ENCODE data around the gene SLC28A3.

Gene SLC28A3

DNA sequence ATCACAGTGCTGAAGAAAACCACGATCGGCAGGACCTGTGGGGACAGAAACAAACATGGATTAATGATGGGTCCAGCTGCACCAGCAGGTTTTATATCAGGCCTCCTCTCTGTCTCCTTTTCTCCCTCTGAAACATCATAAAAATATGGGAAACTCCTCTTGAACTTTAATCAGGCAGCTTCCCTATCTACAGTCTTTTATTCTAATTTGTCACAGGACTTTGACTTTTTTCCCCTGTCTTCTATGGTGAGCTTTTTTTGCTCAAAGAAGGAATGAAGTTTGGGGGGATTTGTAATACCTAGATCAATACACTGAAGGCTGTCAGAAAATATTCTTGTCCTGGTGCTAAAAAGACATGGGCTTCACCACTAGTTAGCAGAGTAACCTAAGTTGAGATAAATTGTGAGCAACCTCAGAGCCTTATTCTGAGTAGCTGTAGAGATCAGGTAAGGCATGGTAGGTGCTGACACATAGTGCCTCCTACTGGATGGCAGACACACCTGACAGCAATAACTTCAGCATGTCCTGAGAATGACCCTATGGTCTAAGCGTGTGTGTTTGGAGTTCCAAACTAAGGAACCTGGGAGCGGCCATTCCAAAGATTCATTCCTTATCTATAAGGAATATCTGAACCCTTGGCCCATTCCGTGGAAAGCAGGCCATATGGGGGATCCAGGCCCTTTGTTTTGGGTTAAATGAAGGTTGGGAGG lies 46.2 kb downstream of the SLC28A3 start:
- no peak for DNase-seq

DNA sequence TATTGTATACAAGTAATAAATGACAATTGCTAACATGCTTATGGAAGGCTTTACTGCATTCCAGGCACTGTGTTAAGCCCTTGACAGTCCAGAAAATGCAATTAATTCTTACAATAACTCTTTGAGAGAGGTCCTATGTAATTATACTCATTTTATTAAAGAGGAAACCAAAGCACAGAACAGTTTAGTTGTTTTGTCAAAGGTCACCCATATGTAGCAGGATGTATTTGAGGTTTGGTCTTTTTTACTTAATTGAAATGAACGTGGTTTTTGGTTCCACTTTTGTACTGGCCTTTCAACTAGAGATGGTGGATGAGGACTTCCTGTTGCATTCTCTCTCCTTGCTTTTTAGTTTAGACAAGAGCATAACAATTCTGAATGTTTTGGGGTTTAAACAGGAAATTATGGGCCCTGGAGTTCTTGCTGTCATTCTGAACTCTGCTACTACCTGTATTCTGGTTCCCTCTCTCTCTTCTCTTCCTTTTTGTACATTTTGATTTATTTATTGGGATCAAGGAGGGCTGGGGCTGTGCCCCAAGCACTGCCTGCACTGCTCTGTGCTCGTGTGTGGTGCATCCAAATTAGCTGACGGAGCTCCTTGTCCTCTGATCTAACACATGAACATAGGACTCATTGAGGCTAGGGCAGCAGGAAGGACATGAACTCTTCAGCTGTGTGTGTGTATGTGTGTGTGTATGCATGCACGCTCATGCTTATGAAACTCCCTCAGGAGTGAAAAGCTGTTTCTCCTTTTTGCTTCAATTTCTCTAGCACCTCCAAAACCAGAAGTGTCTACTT lies 47.4 kb downstream of the SLC28A3 start:
- no peak for DNase-seq

DNA sequence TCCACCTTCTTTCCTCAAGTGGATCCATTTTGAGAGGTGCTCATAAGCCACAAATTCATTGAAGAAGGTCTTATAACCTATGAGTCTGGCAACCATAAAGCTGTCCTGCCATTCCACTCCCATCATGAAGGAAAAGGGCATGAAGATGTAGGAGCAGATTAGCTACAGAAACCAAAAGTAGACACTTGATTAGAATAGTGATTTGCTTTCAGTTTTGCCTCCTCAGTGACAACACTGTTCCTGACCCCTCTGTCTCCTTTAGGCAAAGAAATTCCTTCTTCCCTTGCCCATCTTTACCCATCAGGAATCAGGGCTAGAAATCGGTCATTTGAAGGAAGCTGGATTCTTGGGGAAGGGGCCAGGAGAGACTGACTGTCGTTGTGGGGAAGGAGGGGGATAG lies 55.2 kb downstream of the SLC28A3 start:
- no peak for DNase-seq

DNA sequence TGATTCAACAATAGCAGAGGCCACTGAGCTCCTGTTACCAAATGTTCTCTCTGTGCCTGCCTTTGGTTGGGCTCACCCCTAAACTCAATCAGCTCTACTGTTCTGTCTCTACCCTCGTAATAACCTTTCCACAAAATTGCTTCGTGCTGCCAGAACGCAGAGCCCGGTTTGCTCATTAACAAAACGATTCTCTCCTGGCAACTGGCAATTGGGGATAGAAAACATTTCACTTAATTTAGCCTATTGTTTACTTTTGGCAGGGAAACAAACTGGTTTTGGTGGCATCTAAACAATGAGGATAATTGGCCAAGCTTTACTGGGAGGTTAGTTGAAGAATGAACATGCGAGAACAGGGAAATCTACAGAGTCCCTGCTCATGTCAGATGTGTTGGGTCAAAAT lies 56.6 kb downstream of the SLC28A3 start:
- DNase-seq = no peak

DNA sequence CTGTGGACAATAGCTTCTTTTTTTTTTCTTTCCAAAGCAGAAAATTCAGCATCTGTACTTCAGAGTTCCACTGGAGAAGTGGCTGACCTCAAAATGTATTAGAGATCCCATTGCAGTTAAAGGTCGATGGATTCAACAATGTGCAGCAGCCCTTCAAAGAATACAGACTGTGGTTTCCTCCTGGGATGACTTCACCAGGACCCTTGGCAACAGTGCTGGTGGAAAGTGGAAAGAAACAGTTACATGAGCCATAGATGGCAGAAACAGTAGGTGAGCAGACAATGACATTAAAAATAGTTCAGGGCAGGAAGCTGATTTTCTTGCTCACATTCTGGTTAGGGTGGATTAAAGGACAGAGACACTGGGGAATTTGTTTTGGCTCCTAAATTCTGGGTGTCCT lies 62.4 kb downstream of the SLC28A3 start:
- DNase-seq = no peak

DNA sequence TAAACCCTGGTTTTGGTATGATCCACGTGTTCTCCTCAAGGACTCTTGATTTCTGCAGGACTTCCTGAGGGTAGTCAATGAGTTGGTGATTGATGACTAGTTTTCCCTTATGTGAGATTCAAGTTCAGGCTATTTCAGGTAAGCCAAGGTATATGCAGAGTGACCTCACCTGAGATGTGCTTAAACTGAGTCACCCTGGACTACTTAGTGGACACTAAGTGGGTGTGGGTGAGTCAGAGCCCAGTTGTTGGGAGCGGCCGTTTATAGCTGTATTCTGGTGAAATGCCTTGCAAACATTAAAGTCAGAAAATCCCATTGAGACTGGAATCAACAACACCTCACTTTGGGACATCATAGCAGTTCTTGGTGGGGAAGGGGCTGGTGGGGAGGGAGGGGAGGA lies 62.9 kb downstream of the SLC28A3 start:
- DNase-seq = no peak

DNA sequence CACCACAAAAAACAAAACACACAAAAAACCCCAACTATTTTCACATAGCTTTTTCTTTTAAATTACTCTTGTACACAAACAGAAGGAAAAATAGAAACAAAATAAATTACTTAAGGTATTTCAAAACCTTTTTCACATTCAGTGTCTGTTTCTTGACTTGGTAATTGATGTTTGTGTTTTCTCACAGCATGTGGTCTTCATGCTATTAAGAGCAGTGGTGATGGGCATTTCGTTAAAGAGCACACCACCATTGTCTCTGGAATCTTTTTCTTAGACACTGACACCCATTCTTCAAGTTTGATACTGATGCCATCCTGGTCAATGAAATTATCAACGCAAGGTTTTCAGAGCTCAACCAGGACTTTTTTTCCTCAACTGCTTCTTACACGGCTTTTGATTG lies 63.8 kb downstream of the SLC28A3 start:
- no peak for DNase-seq

DNA sequence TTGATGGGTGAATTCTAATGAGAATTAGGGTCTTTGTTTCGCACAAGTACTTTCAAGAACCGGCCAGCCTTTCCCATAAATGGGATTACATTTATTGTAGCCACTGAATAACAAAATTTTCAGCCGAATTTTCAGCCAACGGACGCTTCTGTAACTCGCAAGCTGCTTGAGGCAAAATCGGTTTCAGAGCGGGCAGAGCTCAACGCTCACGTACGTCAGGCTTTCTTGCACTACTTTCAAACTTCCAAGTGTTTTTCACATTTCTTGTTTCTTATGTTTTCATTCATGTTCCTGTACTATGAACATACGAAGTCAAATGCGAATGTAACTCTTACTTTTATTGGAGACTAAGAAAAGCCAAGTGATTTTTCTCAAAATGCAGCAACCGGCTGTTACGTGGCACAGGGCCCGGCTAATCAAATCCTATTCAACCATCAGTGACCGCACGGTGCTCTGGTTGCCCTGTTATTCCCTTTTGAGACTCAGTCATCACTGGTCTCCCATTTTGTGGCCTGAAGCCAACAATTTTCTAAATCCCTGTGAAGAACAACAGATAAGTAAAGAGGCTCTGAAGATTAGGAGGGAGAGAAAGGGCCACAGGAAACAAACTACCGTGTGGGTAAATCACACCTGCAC lies 68.5 kb downstream of the SLC28A3 start:
- no peak for DNase-seq

DNA sequence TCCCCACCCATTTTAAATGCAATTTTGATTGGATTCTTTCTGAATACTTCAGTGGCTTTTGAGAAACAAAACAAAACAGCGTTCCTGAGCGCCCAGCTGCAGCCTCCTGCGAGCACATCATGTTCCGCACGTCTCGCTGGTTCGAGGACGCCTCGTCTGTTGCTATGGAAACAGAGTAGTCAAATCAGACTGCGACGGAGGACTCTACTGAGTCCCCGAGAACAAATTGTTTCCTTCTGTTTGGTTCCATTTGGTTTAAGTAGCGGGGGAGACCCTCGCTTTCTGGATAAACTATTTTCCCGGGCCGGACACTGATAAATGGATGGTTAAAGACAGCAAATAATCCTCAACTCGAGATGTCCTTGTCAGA lies 69.0 kb downstream of the SLC28A3 start:
- DNase-seq = no peak

DNA sequence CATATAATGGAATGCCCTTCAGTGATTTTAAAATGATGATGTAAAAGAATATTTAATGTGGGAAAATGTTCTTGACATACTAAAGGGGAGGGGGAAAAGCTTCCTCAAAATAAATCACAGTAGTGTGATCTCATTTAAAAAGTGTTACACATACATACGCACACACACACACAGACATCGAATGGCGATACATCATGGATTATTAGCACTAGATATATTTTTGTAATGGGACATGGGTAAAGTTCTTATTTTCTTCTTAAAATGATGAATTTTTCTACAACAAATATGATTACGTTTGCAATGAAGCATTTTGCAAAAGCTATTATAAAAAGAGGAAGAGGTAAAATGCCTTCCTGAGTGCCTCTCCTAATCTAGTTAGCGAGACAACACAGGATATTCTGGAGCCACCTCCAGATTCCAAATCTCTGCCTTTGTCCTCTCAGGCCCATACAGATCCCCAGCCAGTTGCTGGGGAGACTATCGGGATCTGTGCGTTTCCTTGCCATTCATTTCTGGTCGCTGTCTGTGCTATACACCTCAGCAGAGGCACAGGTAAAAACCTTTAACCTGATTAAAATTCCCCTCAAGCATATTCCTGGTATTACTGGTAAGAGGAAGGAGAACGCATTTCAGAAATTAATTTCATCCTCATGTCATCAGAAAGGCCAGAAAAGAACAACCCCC lies 69.6 kb downstream of the SLC28A3 start:
- DNase-seq = no peak

DNA sequence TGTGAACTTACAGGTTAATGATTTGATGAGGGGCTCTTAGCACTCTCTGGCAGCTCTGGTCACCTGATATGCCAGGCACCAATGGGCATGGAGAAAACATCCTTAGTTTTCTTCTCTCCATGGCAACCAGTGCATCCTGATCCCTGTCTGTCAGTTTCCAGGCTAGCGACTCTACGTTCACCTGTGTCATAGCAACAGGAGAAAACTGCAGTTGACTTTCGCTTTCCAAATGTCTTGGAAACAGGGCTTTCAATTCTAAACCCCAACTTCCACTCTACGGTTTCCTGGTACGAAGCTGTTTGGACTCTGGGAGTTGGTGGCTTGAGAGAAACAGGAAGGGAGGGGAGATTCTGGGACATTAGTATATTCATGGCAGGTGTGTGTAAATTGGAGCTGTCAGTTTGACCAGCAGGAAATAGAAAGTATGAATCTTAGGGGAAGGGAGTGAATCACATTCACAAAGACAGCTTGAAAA lies 74.4 kb downstream of the SLC28A3 start:
- no peak for DNase-seq

DNA sequence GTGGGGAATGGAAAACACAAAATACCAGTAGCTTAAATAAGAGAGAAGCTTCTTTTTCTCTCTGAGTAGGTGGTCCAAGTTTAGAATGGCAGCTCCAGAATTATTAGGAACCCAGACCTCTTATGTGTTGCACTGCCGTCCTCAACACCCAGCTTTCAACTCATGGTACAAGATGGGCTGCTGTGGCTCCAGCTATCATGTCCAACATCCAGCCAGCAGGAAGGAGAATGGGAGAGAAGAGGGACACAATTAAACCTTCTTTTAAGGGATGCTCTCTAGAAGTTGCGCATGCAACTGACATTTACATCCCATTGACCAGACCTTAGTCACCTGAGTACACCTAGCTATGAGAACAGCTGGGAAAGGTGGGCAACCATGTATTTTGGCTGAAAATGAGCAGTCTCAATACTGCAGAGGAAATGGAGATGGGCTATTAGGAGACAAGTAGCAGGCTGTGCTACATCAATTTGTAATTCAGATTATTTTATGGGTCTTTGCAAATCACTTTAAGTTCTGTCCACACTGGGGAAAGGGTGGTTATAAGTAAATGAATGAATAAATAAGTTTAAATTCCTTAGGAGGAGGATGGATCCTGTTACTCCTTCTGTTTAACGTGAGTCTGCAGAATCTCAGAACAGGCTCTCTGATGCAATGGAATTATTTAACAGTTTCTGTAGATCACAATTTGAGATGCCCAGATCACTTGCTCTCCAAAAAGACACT lies 76.1 kb downstream of the SLC28A3 start:
- DNase-seq = no peak

DNA sequence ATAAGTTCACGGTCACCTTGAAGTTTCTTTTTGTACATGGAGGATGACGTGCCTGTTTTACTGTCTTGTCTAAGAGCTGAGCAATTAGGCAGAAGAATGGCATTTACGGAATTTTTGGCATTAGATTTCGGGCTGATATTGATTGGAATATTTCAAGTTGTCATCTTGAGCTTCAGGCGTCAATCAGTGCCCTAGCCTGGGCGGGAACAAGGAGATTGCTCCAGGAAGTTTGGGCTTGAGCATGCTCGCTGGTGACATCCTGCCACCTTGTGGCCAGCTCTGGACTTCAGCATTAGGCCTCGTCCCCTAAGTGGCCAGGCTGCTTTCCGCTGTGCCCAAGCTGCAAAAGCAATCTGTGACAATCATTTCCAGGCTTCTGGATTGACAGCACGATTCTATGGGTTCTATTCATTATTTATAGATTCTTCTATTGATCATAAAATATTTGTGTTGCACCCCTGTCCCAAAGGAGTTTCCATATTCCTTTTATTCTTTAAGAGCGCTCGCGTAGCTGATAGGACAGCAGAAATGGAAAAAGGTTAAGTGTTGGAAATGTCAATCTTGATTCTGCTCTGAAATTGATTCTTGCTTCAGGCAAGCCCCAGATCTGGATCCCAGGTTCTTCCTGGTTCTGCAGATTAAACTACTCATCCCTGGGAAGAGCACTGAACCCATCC lies 79.3 kb downstream of the SLC28A3 start:
- DNase-seq = peak; percentile 51

DNA sequence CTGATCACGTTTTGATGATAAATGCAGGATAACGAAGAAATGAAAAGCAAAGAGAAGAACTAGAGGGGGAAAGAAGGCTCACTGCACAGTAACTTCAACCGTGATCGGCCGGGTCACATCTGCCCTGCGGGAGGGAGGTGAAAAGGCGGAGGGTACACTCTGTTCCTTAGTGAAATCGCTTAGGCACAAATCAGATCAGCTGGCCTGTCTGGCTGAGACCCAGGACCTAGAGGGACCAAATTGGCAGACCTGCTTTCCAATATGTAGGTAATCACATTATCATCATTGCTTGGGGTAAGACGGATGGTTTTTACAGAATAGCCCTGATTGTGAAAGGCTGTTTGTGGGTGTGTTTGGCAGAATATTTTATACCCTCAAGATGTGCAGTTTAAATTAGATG lies 82.2 kb downstream of the SLC28A3 start:
- DNase-seq = no peak

DNA sequence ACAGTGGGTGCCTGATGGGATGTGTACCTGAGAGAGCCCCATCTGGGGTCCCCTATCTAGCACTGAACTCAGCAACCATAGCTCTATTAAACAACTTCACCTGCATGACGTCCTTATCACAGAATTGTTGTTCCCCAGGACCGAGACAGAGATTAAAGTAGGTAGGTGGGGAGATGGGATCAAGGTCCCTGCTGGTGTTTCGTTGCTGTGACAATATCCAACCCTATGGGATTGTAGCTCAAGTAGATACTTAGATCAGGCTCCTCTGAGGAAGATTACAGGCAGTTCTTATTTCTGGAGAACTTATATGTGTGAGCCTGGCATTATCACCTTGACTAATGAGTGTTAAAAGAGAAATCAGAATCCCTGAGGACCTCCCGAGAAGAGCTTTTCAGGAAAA lies 84.9 kb downstream of the SLC28A3 start:
- DNase-seq = no peak

DNA sequence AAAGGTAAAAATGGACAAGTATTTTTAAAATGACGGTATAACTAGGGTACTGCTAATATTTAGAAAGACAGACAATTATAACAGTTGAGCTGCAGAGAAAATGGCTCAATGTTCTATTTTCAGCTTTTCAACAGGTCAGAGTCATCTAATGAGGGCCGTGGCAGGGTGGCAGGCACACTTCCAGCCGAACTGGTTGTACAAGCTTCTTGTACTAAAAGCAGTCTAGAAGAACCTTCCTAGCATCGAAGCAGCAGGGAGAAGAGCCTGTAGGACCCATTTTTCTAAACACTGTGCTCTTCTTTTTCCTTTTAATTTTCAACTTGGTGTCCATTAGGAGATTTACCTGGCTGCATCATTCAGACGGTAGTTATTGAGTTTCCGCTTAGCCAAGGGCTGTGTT lies 85.6 kb downstream of the SLC28A3 start:
- no peak for DNase-seq

DNA sequence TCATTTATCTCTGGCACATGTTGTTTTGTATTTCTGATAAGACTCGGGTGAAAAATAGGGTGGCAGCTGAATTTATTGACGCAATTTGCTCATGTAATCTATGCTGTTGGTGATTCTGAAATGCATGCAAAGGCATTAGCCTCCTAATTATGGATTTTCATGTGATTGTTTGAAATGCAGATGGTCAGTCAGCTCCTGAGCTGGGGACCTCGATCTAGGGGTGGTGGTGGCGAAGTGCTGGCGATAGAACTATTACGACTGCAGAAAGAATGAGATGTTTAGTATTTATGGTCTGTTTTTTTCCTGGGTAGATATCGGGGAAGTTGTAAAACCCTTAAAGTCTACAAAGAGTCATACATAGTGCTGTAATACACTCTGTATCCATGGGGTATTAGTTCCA lies 88.6 kb downstream of the SLC28A3 start:
- no peak for DNase-seq

DNA sequence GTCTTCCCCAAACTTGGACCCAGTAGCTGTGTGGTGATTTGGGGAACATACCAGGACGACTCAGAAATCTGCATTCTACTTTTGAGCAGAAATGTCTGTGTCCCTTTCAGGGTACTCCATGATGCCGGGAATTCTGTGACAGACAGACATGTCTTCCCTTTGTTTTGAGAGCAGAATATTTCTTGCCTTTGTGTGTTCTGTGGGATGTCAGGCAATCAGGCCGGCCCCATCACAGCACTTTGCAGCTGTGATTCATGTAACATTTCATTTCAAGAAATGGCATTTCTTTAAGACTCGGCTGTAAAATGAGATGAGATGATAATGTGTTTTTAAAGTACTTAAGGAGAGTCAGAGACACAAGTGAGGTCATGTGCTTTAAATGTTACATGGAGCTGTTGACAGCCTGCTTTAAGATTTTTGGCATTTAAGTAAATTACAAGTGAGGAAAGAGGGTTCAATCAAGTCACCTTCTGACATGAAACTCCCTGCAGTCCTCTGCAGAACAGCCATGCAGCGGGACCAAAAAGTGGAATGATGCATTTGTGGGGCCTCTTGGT lies 98.7 kb downstream of the SLC28A3 start:
- no peak for DNase-seq

DNA sequence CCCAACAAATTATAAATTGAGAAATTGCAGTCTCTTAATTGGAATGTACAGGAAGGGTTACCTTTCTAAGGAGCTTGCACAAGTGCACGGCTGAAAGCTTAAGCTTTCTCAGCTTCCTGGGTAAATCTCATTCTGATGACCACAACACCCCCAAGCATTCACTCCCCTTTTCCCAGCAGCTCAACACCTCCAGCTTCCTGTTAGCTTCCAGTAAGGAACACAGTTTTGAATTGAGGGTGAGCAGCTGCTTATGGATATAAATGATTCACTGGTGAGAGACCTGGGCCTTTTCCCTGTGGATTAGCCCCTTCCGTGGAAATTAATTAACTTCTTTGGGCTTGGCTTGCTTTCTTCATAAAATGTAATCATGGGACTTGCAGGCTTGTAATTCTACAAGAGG lies 101.2 kb downstream of the SLC28A3 start:
- DNase-seq = no peak

DNA sequence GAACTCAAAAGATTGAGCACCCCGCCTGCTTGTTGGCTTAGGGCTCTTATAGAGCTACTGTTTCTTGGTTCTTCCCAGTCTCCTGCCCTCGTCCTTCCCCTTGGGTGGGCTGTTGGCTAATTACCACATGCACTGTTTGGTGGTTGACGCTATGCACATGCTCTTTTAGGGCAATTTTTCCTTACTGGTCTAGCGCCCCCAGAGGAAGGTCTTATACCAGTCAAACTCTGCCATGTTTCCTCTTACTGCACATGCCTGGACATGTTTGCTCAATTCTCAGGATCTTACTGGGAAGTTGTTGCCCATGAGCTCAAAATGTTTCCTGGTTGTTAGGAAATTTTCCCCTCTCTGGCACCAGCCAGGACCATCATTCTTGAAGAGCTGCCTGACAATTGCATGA lies 101.9 kb downstream of the SLC28A3 start:
- DNase-seq = no peak

DNA sequence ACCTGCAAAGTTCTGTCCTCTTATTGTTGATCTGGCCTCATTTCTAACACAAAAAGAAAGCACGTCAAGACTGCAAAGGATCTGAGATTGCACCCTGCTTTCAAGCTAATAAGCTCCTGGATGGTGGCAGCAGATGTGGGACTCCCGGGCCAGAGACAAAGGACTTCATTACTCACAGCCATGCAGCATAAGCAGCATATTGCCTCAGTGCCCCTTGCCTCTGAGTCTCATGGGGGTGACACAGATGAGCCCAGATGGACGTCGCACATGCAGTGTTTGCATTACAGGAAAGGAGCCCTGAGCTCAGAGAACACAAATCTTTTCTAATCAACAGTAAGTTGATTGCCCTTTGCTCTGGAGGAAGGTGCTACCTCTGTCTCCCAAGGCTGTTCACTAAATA lies 105.0 kb downstream of the SLC28A3 start:
- no peak for DNase-seq
